Myometrial cell (primary cell): ENCODE data around the gene PAQR6. TPM values are rescaled to one million over a fixed set of nuclear protein-coding genes. Genes with fewer than 3 reads are reported as not detected.

Experiments
- total RNA-seq: library from RNA; depleted of rRNA; stranded (reverse); fragments of >200 nt; gene quantifications from 2 replicates; pipeline ENCODE4 v1.2.3, GENCODE V29; 2015

Gene PAQR6, protein sequence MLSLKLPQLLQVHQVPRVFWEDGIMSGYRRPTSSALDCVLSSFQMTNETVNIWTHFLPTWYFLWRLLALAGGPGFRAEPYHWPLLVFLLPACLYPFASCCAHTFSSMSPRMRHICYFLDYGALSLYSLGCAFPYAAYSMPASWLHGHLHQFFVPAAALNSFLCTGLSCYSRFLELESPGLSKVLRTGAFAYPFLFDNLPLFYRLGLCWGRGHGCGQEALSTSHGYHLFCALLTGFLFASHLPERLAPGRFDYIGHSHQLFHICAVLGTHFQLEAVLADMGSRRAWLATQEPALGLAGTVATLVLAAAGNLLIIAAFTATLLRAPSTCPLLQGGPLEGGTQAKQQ
- not detected in 2 replicates for total RNA-seq

DNA sequence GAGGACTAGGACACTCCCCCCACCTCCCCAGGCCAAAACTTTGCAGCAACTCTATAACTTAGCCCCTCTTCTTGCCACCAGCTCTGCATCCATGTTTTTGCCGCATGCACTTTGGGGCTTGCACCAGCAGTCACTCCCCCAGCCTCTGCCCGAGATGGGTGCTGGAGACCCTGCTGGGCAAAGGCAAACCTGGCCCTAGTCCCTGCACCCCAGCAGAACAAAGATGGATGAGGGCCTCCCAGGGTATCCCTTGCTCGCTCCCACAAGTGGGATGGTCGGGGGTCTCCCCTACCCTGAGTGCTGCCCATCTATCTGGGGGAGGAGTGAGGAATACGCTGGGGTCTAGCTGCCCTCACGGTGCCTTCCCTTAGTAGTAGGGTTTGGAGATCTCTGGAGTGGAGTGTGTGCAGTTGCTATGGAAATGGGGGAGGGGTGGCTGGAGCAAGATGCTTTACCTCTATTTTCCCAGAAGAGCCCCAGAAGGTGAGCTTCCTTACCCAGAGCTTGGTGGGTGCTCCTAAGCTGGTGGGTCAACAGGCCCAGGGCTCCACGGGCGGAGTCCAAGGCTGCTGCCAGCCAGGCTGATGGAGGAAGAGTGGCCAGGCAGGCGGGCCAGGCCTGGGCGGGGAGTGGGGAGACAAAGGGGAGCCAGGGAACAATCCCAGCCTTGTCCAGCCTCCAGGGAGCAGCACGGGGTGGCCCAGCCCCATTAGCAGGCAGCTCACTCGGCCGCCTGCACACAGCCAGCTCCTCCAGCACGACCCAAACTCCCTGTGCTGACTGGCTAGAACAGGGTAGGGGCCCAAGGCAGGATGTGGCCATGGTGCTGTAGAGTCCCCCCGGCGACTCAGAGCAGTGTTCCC lies at the start of gene PAQR6:
TSS of gene PAQR6 (minus strand) at position 597 of the 863 bp plus-strand sequence. CDS start 1,325 bp downstream, outside the sequence.

DNA sequence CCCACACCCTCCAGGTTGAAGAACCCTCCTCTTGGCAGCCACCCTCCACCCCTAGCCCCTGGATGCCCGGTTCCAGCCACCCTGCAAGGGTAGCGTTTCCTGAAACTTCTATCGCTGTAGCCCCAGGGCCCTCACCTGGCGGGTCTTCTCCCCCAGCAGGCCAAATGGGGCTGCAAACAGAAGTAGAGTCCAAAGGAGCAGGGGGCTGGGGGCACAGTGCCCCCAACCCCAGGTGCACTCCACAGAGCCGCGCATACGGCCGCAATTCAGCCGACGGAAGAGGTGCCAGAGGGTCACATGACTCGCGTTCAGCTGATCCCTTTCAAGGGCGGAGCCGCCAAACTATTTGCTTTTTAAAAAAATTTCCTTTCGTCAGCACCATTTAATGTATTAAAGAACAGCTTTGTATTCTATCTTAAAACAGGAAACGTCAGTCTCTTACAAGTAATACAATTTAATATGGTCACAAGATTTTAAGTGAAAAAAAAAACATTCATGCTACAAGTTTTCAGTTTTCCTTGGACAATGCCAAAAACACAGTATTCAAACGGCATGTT lies 47.6 kb upstream of the PAQR6 start, which contains the start of gene GLMP:
TSS of gene GLMP (minus strand) at position 289 of the 557 bp plus-strand sequence. CDS start at position 255, 34 bp downstream.

DNA sequence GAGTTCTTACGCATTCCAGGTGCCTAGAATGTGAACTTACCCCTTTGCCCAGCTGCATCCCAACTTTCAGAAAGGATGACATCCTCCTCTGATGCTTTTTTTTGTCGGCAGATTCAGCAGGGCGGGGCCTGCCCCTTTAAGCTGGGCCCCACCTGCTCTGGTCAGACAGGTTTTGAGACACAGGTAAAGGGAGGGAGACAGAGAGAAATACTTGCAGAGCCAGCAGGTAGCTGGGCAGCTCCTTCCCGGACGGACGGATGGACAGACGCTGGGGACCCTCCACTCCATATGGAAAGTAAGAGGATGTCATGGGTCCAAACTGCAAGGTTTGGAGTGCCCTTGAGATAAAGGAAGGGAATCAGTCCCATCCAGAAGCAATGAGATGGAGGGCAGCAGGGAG lies 36.3 kb upstream of the PAQR6 start, which contains the start of gene TMEM79:
TSS of gene TMEM79 (plus strand) at position 214 of the 400 bp plus-strand sequence. CDS start 902 bp downstream, outside the sequence.

DNA sequence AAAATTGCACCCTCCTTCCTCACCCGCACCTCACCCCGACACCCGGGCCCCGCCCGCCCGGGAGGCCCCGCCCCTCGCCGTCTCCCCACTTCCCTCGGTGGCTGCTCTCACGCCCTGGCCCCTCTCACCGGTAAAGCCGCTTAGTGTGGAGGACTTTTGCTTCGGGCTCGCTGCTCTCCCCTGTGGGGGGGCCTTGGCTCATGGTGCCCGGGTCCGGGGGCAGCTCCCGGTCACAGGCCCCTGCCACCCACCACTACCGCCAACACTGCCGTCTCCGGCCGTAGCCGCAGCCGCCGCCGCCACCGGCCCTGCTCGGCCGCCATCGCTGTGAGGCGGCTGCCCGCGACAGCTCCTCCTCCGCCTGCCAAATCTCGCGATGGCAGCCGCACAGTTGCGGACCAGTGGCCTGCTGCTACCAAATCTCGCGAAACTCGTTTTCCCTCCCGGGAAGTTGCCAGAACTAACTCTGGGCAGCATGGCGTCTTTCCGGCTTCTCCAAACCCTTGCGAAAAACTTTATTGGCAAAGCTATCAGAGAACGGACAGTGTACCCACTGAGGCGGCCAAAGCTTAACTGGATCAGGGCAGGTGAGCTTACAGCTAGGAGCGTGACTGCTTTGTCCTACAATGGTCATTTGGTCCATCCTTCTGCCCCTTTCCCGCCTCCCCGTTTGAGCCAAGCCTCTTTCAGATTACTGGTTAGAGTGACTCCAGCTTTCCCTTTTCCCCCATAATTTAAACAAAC lies 34.8 kb upstream of the PAQR6 start, which contains the start of gene SMG5:
TSS of gene SMG5 (minus strand) at position 347 of the 744 bp plus-strand sequence. CDS start at position 202, 145 bp downstream.

DNA sequence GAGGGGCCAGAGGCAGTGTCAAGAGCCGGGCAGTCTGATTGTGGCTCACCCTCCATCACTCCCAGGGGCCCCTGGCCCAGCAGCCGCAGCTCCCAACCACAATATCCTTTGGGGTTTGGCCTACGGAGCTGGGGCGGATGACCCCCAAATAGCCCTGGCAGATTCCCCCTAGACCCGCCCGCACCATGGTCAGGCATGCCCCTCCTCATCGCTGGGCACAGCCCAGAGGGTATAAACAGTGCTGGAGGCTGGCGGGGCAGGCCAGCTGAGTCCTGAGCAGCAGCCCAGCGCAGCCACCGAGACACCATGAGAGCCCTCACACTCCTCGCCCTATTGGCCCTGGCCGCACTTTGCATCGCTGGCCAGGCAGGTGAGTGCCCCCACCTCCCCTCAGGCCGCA lies 5.9 kb downstream of the PAQR6 start, which contains the start of gene BGLAP:
TSS of gene BGLAP (plus strand) at position 259 of the 400 bp plus-strand sequence. CDS start at position 307, 48 bp downstream.

DNA sequence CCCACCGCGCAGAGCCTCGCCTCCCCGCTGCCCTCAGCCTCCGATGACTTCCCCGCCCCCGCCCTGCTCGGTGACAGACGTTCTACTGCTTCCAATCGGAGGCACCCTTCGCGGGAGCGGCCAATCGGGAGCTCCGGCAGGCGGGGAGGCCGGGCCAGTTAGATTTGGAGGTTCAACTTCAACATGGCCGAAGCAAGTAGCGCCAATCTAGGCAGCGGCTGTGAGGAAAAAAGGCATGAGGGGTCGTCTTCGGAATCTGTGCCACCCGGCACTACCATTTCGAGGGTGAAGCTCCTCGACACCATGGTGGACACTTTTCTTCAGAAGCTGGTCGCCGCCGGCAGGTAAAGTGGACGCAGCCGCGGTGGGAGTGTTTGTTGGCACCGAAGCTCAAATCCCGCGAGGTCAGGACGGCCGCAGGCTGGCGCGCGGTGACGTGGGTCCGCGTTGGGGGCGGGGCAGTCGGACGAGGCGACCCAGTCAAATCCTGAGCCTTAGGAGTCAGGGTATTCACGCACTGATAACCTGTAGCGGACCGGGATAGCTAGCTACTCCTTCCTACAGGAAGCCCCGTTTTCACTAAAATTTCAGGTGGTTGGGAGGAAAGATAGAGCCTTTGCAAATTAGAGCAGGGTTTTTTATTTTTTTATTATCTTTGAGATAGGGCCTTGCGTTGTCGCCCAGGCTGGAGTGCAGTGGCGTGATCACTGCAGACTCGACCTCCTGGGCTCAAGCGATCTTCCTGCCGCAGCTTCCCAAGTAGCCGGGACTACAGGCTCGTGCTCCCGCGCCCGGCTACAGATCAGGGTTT lies 34.8 kb downstream of the PAQR6 start, which contains the start of gene PMF1:
TSS of gene PMF1 (plus strand) at position 175 of the 811 bp plus-strand sequence. CDS start at position 184, 9 bp downstream.

DNA sequence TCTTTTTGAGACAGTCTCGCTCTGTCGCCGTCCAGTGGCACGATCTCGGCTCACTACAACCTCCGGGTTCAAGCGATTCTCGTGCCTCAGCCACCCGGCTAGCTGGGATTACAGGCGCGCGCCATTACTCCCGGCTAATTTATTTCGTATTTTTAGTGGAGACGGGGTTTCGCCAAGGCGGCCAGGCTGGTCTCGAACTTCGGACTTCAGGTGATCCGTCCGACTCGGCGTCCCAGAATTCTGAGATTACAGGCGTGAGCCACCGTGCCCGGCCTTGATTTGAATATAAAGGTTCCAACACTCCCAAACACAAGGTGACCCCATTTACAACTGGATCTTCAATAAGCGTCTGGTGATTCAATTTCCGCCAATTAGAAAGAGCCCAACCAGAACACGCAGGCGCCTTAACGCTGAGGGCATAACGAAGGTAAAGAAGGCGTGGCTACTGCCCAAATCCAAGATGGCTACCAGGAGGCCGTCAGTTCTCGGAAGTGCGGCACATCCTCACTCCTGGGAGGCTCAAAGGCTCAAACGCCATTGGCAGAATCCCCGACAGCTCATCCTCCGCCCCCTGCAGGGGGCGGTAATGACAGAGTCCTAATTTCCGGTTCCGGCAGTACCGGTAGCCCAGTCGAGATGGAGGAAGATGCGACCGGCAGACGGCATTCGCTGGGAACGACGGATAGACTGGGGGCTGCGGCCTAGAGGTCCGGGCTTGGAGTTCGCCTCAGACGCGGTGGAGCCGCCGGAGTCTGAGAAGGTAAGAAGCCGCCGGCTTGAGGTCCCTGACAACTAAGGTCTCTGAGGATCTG lies 54.2 kb downstream of the PAQR6 start, which contains the start of gene SLC25A44:
TSS of gene SLC25A44 (plus strand) at position 617 of the 812 bp plus-strand sequence. CDS start 5,744 bp downstream, outside the sequence.

Other genes with a start within 250 kb of the PAQR6 start
- gene SSR2, start 227.1 kb downstream of the PAQR6 start, total RNA-seq: 633 and 985 TPM in 2 replicates
- 19.3 and 19.6 TPM in 2 replicates for gene UBQLN4, start 194.3 kb downstream of the PAQR6 start, total RNA-seq
- 76.1 and 78.7 TPM in 2 replicates for gene LAMTOR2, start 193.3 kb downstream of the PAQR6 start, total RNA-seq
- not detected in 2 replicates for gene RAB25, start 186.9 kb downstream of the PAQR6 start, total RNA-seq
- 0.58 and 0.71 TPM in 2 replicates for gene MEX3A, start 165.6 kb downstream of the PAQR6 start, total RNA-seq
- 897 and 914 TPM in 2 replicates for gene LMNA, start 133.3 kb downstream of the PAQR6 start, total RNA-seq
- under 0.01 and 0.35 TPM in 2 replicates for gene SEMA4A, start 94.5 kb downstream of the PAQR6 start, total RNA-seq
- 14.7 and 15.2 TPM in 2 replicates for gene SLC25A44, start 54.0 kb downstream of the PAQR6 start, total RNA-seq
- gene PMF1, start 35.0 kb downstream of the PAQR6 start, total RNA-seq: 83.6 and 94.0 TPM in 2 replicates
- gene BGLAP, start 5.9 kb downstream of the PAQR6 start, total RNA-seq: 3.7 TPM in 1 of 2 replicates, not detected in the other
- 53.3 and 54.4 TPM in 2 replicates for gene SMG5, start 34.8 kb upstream of the PAQR6 start, total RNA-seq
- 1.2 and 1.4 TPM in 2 replicates for gene TMEM79, start 36.3 kb upstream of the PAQR6 start, total RNA-seq
- 102 and 133 TPM in 2 replicates for gene GLMP, start 47.6 kb upstream of the PAQR6 start, total RNA-seq
- gene VHLL, start 51.3 kb upstream of the PAQR6 start, total RNA-seq: not detected in 2 replicates
- gene CCT3, start 90.2 kb upstream of the PAQR6 start, total RNA-seq: 427 and 505 TPM in 2 replicates
- not detected in 2 replicates for gene TSACC, start 90.5 kb upstream of the PAQR6 start, total RNA-seq
- not detected in 2 replicates for gene RHBG, start 121.2 kb upstream of the PAQR6 start, total RNA-seq